Ishikawa (cell line): ENCODE measurements around the gene USP6NL.

Source experiments
- CEBPB ChIP-seq: IDR thresholded peaks from 2 replicates; pipeline ENCODE4 v1.6.1; 2012
- CREB1 ChIP-seq: IDR thresholded peaks from 2 replicates; pipeline ENCODE4 v1.6.1; 2012; ENCODE audit warnings: low read depth
- EGR1 ChIP-seq: IDR thresholded peaks from 2 replicates; pipeline ENCODE4 v1.6.1; 2012
- EP300 ChIP-seq: IDR thresholded peaks from 2 replicates; pipeline ENCODE4 v1.6.1; 2012; ENCODE audit warnings: borderline replicate concordance
- FOXM1 ChIP-seq: IDR thresholded peaks from 2 replicates; pipeline ENCODE4 v1.6.1; 2012; ENCODE audit warnings: low read depth, borderline replicate concordance
- NFIC ChIP-seq: IDR thresholded peaks from 2 replicates; pipeline ENCODE4 v1.6.1; 2012
- RAD21 ChIP-seq: IDR thresholded peaks from 2 replicates; pipeline ENCODE4 v1.6.1; 2012; ENCODE audit warnings: low read depth
- TAF1 ChIP-seq: IDR thresholded peaks from 2 replicates; pipeline ENCODE4 v1.6.1; 2012; ENCODE audit warnings: low read depth, mild to moderate bottlenecking
- TCF12 ChIP-seq: IDR thresholded peaks from 2 replicates; pipeline ENCODE4 v1.6.1; 2012; ENCODE audit warnings: low read depth
- TEAD4 ChIP-seq: IDR thresholded peaks from 2 replicates; pipeline ENCODE4 v1.6.1; 2012
- YY1 ChIP-seq: IDR thresholded peaks from 2 replicates; pipeline ENCODE4 v1.6.1; 2012; ENCODE audit warnings: low read depth
- ZBTB7A ChIP-seq: IDR thresholded peaks from 2 replicates; pipeline ENCODE4 v1.6.1; 2012; ENCODE audit warnings: low read depth
- TF ChIP-seq, protein P1 (sequence below): IDR thresholded peaks from 2 replicates; pipeline ENCODE4 v1.6.1; 2012; ENCODE audit warnings: low read depth, mild to moderate bottlenecking
- TF ChIP-seq, protein P2 (sequence below): IDR thresholded peaks from 2 replicates; pipeline ENCODE4 v1.6.1; 2012
- TF ChIP-seq, protein P3 (sequence below): IDR thresholded peaks from 2 replicates; pipeline ENCODE4 v1.6.1; 2012

Gene USP6NL

DNA sequence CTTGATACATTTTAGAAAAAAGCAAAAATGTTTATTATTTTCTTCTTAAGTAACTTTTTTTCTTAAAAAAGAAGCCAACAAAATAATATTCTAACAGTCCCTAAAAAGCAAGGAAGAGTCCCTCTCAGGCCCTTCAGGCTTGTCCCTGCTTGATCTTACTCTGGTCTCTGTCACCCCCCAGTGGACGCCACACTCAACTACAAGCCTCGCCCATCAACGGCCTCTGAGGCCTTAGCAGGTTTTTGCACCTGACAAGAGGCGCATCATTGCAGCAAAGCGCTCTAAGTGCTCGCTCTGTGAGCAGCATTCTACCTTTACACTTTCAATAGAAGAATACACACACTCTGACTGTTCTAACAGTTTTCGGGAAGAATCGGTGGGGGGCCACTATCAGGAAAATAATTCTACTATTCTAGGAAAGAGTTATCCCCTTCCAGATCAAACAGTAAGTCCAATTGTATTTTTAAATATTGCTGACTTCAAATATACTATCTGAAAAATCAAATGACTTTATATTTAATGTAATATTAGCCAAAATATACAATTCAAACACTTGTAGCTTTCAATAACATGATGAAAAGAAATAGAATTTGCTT lies 139.2 kb downstream of the USP6NL start:
- TF ChIP-seq RAD21: peak; percentile 77
- TF ChIP-seq EGR1: no peak

DNA sequence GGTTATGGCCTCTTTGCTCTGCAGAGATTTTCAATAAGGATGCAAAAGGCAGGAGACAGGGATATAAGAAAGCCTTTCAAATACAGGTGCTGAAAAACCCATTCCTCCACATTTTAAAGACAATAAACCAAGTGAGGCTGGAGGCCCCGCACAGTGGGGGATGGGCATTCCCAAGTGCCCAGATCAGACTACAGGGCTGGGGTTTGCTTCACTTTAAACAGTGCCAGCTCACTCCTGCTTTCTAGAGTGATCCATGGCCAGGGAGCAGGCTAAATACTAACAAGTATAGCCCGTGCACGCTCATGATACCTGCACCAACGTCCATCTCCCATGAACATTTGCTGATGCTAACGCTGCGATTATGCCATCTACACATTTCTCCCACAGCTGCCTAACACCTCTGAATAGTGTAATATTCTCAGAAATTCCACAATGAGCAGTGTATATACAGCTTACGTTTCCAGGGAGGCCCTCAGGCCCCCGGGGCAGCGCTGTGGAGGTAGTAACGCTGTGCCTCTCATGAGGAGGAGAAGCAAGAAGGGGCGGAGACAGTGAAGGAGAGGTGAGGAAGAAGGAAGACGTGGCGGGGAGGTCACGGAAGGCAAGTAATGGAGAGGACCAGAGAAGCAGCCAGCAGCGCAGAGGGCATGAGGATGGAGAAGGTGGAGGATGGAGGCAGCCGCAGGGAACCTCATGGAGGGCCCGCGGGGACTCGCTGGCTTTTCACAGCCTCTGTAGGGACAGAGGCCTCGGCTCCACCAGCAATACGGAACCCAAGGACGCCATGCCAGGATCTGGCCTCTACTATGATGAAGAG lies 141.7 kb downstream of the USP6NL start:
- TF ChIP-seq TEAD4 (no peak), CEBPB (no peak), FOXM1 (no peak), EP300 (no peak), NFIC (no peak), YY1 (no peak), TCF12 (no peak), CREB1 (no peak)
- TF ChIP-seq, protein P1, sequence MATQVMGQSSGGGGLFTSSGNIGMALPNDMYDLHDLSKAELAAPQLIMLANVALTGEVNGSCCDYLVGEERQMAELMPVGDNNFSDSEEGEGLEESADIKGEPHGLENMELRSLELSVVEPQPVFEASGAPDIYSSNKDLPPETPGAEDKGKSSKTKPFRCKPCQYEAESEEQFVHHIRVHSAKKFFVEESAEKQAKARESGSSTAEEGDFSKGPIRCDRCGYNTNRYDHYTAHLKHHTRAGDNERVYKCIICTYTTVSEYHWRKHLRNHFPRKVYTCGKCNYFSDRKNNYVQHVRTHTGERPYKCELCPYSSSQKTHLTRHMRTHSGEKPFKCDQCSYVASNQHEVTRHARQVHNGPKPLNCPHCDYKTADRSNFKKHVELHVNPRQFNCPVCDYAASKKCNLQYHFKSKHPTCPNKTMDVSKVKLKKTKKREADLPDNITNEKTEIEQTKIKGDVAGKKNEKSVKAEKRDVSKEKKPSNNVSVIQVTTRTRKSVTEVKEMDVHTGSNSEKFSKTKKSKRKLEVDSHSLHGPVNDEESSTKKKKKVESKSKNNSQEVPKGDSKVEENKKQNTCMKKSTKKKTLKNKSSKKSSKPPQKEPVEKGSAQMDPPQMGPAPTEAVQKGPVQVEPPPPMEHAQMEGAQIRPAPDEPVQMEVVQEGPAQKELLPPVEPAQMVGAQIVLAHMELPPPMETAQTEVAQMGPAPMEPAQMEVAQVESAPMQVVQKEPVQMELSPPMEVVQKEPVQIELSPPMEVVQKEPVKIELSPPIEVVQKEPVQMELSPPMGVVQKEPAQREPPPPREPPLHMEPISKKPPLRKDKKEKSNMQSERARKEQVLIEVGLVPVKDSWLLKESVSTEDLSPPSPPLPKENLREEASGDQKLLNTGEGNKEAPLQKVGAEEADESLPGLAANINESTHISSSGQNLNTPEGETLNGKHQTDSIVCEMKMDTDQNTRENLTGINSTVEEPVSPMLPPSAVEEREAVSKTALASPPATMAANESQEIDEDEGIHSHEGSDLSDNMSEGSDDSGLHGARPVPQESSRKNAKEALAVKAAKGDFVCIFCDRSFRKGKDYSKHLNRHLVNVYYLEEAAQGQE: no peak
- TF ChIP-seq, protein P2, sequence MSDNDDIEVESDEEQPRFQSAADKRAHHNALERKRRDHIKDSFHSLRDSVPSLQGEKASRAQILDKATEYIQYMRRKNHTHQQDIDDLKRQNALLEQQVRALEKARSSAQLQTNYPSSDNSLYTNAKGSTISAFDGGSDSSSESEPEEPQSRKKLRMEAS: no peak
- TF ChIP-seq, protein P3, sequence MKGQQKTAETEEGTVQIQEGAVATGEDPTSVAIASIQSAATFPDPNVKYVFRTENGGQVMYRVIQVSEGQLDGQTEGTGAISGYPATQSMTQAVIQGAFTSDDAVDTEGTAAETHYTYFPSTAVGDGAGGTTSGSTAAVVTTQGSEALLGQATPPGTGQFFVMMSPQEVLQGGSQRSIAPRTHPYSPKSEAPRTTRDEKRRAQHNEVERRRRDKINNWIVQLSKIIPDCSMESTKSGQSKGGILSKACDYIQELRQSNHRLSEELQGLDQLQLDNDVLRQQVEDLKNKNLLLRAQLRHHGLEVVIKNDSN: no peak

DNA sequence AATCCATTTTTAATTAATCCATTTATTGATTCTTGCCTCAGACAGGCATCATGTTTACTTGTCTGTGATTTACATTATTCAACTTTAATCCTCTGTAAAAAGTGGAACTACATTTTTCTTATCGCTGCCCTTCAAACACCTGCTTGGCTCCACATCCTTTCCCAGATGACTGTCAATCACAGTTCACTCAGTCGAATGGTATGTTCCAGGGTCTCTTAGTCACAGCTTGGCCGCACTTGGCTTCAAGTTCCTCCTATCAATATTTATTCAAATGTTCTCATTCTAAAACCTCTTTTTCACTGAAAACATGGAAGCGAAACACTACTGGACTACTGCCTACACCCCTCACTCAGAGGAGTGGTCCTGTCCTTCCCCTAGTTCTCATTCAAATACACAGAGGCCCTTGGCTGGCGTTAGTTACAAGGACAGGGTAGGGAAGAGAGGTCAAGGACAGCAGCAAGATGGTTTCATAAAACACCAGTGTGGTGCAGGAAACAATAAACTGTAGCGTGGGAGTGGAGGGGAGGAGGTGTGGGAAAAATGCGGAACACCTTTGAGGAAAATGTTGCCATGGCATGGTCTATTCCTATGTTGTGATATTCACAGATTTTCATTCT lies 143.2 kb downstream of the USP6NL start:
- TF ChIP-seq CREB1: no peak
- no peak for TF ChIP-seq TEAD4
- TF ChIP-seq TAF1: no peak
- TF ChIP-seq, protein P2: no peak

DNA sequence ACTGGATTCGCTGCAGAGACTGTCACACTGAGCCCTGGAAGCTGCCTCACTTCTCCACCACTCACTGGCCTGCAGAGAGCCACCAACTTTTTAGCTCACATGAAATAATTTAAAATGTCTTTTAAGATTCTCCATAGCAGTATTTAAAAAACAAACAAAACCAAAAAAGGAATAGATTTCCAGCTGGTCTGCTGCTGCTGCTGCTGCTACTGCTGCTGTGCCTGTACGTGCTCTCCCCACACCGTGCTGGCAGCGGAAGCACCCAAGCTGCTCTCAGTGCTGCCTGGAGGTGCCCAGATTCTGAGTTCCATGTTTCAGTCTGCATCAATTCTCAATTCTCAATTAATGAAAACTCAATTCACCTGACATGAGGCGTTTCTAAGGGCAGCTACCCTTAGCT lies 146.0 kb downstream of the USP6NL start:
- TF ChIP-seq FOXM1: no peak
- TF ChIP-seq, protein P2: no peak
- TF ChIP-seq RAD21: no peak
- TF ChIP-seq TCF12: no peak
- no peak for TF ChIP-seq ZBTB7A
- TF ChIP-seq, protein P3: no peak
- TF ChIP-seq NFIC: no peak
- TF ChIP-seq CREB1: no peak
- no peak for TF ChIP-seq EP300
- TF ChIP-seq, protein P1: no peak
- TF ChIP-seq CEBPB: no peak
- no peak for TF ChIP-seq TAF1
- no peak for TF ChIP-seq EGR1
- no peak for TF ChIP-seq YY1
- TF ChIP-seq TEAD4: no peak

DNA sequence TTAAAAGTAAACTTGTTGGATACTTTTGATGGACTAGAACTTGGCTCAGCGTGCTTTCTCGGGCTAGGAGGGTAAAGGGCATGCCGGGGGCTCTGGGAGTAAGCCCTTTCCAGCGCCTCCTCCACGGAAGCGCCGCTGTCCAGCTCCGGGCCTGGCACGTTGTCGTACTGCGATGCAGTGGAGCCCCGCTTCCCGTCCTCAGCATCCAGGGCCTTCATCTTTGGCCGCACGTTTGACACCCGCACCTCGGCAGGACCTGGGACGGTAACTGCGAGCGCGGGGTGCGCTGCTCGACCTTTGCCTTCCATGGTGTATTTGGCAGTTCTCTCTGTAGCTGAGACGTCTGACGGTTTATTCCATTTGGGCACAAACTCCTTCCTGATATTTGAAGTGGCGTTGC lies 148.3 kb downstream of the USP6NL start:
- TF ChIP-seq RAD21 (no peak), NFIC (no peak)

DNA sequence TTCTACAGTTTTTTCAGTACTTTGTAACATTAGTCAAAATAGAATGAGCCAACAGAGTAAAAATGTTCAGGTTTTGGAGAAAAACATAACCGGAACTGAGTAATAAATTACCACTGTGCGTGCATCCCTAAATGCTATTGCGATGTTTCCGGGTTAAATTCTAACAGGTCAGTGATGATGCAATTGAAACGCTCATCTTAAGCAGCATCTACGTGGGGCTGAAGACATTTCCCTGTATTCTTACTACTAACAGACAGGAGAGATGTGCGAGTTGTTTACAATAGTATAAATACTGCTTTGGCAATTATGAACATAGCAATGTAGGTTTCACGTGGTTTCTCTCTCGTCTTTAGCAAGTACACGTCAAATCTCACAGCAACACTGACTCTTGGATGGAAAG lies 149.4 kb downstream of the USP6NL start:
- TF ChIP-seq ZBTB7A: no peak
- TF ChIP-seq YY1: no peak
- TF ChIP-seq RAD21: no peak
- TF ChIP-seq, protein P2: no peak
- no peak for TF ChIP-seq TCF12
- TF ChIP-seq EGR1: no peak
- no peak for TF ChIP-seq TEAD4
- TF ChIP-seq, protein P3: no peak
- no peak for TF ChIP-seq FOXM1
- no peak for TF ChIP-seq CREB1
- no peak for TF ChIP-seq EP300
- TF ChIP-seq, protein P1: no peak
- TF ChIP-seq NFIC: no peak
